Uterus (tissue), 2 donors: Measurements from ENCODE around the gene BTD.

ENCODE experiments used
- POLR2A ChIP-seq, 2 donors: fragments of 450-650 bp; IDR thresholded peaks; one replicate each; pipeline ENCODE4 v1.6.1; 2016; ENCODE audit warnings: antibody characterized with exemption in 2 of 2, mild to moderate bottlenecking in 1 of 2, moderate library complexity in 1 of 2
- TF ChIP-seq, protein P1 (sequence below), 4 experiments: fragments of 200-600 bp in 2 of 4; fragments of 450-650 bp in 2 of 4; sonication (generic) in 2 of 4; IDR thresholded peaks; one replicate each; pipeline ENCODE4 v1.5.1; 2016 to 2019; ENCODE audit warnings: antibody characterized with exemption in 4 of 4, mild to moderate bottlenecking in 2 of 4, moderate library complexity in 1 of 4

GRCh38 chr3:15683253-15683652 is 81.7 kb downstream of the BTD start:
- TF ChIP-seq, protein P1, sequence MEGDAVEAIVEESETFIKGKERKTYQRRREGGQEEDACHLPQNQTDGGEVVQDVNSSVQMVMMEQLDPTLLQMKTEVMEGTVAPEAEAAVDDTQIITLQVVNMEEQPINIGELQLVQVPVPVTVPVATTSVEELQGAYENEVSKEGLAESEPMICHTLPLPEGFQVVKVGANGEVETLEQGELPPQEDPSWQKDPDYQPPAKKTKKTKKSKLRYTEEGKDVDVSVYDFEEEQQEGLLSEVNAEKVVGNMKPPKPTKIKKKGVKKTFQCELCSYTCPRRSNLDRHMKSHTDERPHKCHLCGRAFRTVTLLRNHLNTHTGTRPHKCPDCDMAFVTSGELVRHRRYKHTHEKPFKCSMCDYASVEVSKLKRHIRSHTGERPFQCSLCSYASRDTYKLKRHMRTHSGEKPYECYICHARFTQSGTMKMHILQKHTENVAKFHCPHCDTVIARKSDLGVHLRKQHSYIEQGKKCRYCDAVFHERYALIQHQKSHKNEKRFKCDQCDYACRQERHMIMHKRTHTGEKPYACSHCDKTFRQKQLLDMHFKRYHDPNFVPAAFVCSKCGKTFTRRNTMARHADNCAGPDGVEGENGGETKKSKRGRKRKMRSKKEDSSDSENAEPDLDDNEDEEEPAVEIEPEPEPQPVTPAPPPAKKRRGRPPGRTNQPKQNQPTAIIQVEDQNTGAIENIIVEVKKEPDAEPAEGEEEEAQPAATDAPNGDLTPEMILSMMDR (IDR thresholded peaks at IDR 0.05) = no peak
- no peak for TF ChIP-seq POLR2A (IDR thresholded peaks at IDR 0.05)
